Memory B cell (primary cell): ENCODE results near the gene RTCA.
A peak's percentile ranks its signal among the peaks of the same experiment; 100 is the strongest.
"Not testable (repeated sequence)": the region's sequence is repeated elsewhere in the genome, so short reads cannot be mapped to it uniquely, and the experiment has no call there.

Source experiments
- ATAC-seq: fragments of 150-1000 bp; cut with Tn5 transposase; 2 replicates; pipeline ENCODE4 v1.10.0; 2021; ENCODE audit warnings: low read depth, mild to moderate bottlenecking, moderate library complexity
- DNase-seq, 2 donors: peaks; one replicate each; pipeline ENCODE4 v3.0.0; 2022; ENCODE audit warnings: low spot score in 2 of 2
- H3K27ac Mint-ChIP-seq: one replicate; pipeline ENCODE4 v1.8.0; 2022; ENCODE audit warnings: mild to moderate bottlenecking, moderate library complexity, mixed read lengths
- H3K27me3 Mint-ChIP-seq: one replicate; pipeline ENCODE4 v1.8.0; 2022; ENCODE audit warnings: mixed read lengths
- H3K36me3 Mint-ChIP-seq: one replicate; pipeline ENCODE4 v1.8.0; 2022; ENCODE audit warnings: mild to moderate bottlenecking, mixed read lengths
- H3K4me1 Mint-ChIP-seq: one replicate; pipeline ENCODE4 v1.8.0; 2022; ENCODE audit warnings: mixed read lengths
- H3K4me3 Mint-ChIP-seq: one replicate; pipeline ENCODE4 v1.8.0; 2022; ENCODE audit warnings: mild to moderate bottlenecking, moderate library complexity, mixed read lengths
- H3K9me3 Mint-ChIP-seq: one replicate; pipeline ENCODE4 v1.8.0; 2022; ENCODE audit warnings: mixed read lengths

RTCA gene

GRCh38 chr1:100328133-100328532 is 62.1 kb downstream of the RTCA start:
- no peaks in the 10 kb centered on the region for H3K9me3 Mint-ChIP-seq
- H3K4me1 Mint-ChIP-seq, result peaks cover 2% of the 10 kb centered on the region
- peak; percentile 47 for ATAC-seq

GRCh38 chr1:100331146-100331545 is 65.1 kb downstream of the RTCA start:
- not testable (repeated sequence) for DNase-seq, H3K4me3 Mint-ChIP-seq, H3K4me1 Mint-ChIP-seq, H3K27ac Mint-ChIP-seq, H3K36me3 Mint-ChIP-seq, ATAC-seq, H3K9me3 Mint-ChIP-seq
- H3K27me3 Mint-ChIP-seq, result peaks cover 11% of the 10 kb centered on the region

More at GRCh38 chr1:100328133-100328532, 62.1 kb downstream of the RTCA start:
- Mint-ChIP-seq H3K27ac (no peak overlapping the region), H3K27me3 (no peaks in the 10 kb centered on the region), H3K36me3 (no peaks in the 10 kb centered on the region), H3K4me3 (no peak overlapping the region)
- DNase-seq, result no peak

GRCh38 chr1:100332331-100332730 is 66.3 kb downstream of the RTCA start:
- no peaks in the 10 kb centered on the region for H3K9me3 Mint-ChIP-seq
- DNase-seq (no peak), ATAC-seq (no peak)
- H3K27me3 Mint-ChIP-seq, result peaks cover 17% of the 10 kb centered on the region
- H3K4me3 Mint-ChIP-seq, result no peak overlapping the region
- H3K36me3 Mint-ChIP-seq, result no peaks in the 10 kb centered on the region
- H3K4me1 Mint-ChIP-seq, result no peaks in the 10 kb centered on the region
- H3K27ac Mint-ChIP-seq, result no peak overlapping the region

- DNase-seq (no peak), ATAC-seq (no peak)
- Mint-ChIP-seq H3K36me3 (no peaks in the 10 kb centered on the region), H3K27ac (no peak overlapping the region), H3K4me3 (no peak overlapping the region), H3K27me3 (peaks cover 22% of the 10 kb centered on the region), H3K9me3 (no peaks in the 10 kb centered on the region), H3K4me1 (no peaks in the 10 kb centered on the region)
These were observed 69.4 kb downstream of the RTCA start for GRCh38 chr1:100335436-100335835.

GRCh38 chr1:100337878-100338277 is 71.9 kb downstream of the RTCA start:
- not testable (repeated sequence) for H3K36me3 Mint-ChIP-seq, H3K4me3 Mint-ChIP-seq, DNase-seq, H3K4me1 Mint-ChIP-seq, H3K9me3 Mint-ChIP-seq, ATAC-seq, H3K27ac Mint-ChIP-seq
- peaks cover 22% of the 10 kb centered on the region for H3K27me3 Mint-ChIP-seq

- not testable (repeated sequence) for ATAC-seq, DNase-seq, H3K36me3 Mint-ChIP-seq, H3K9me3 Mint-ChIP-seq, H3K27ac Mint-ChIP-seq, H3K4me3 Mint-ChIP-seq, H3K4me1 Mint-ChIP-seq
- peaks cover 14% of the 10 kb centered on the region for H3K27me3 Mint-ChIP-seq
These were observed 73.7 kb downstream of the RTCA start for GRCh38 chr1:100339735-100340134.

GRCh38 chr1:100340494-100340893 is 74.5 kb downstream of the RTCA start:
- H3K36me3 Mint-ChIP-seq, result no peaks in the 10 kb centered on the region
- no peak for DNase-seq
- H3K4me3 Mint-ChIP-seq, result no peak overlapping the region
- ATAC-seq, result no peak
- no peaks in the 10 kb centered on the region for H3K9me3 Mint-ChIP-seq
- H3K27ac Mint-ChIP-seq, result no peak overlapping the region
- H3K27me3 Mint-ChIP-seq, result peaks cover 14% of the 10 kb centered on the region
- H3K4me1 Mint-ChIP-seq, result no peaks in the 10 kb centered on the region

GRCh38 chr1:100342348-100342747 is 76.3 kb downstream of the RTCA start:
- Mint-ChIP-seq H3K27ac (no peak overlapping the region), H3K4me1 (no peaks in the 10 kb centered on the region), H3K4me3 (no peak overlapping the region), H3K36me3 (no peaks in the 10 kb centered on the region), H3K9me3 (no peaks in the 10 kb centered on the region), H3K27me3 (peaks cover 4% of the 10 kb centered on the region)
- DNase-seq (no peak), ATAC-seq (no peak)
